Mucosa of rectum (tissue), 2 donors: ENCODE data around the gene GASK1B.

Experiments used
- H3K27ac ChIP-seq, 2 donors: one replicate each; pipeline ENCODE4 v1.7.0; 2013; ENCODE audit warnings: inconsistent platforms in 2 of 2, low read depth in 2 of 2, low read length in 2 of 2
- H3K27me3 ChIP-seq, 2 donors: one replicate each; pipeline ENCODE4 v1.7.0; 2013; ENCODE audit warnings: low read length in 2 of 2; ENCODE audit not compliant: control insufficient read depth in 2 of 2, insufficient read depth in 2 of 2
- H3K36me3 ChIP-seq, 2 donors: one replicate each; pipeline ENCODE4 v1.7.0; 2013; ENCODE audit warnings: low read length in 2 of 2; ENCODE audit not compliant: control insufficient read depth in 2 of 2, insufficient read depth in 2 of 2
- H3K4me1 ChIP-seq, 2 donors: one replicate each; pipeline ENCODE4 v1.7.0; 2013; ENCODE audit warnings: low read length in 2 of 2, mild to moderate bottlenecking in 1 of 2; ENCODE audit not compliant: control insufficient read depth in 2 of 2, insufficient read depth in 2 of 2
- H3K4me3 ChIP-seq, 2 donors: one replicate each; pipeline ENCODE4 v1.7.0; 2013; ENCODE audit warnings: low read length in 2 of 2
- H3K9ac ChIP-seq, 2 donors: one replicate each; pipeline ENCODE4 v1.7.0; 2013; ENCODE audit warnings: low read length in 2 of 2, low read depth in 1 of 2, mild to moderate bottlenecking in 1 of 2
- H3K9me3 ChIP-seq, 2 donors: one replicate each; pipeline ENCODE4 v1.7.0; 2013; ENCODE audit warnings: low read length in 2 of 2; ENCODE audit not compliant: control insufficient read depth in 2 of 2
- donor health status: healthy.
- donor health status: Normal muscosa, but diverticular disease.

Gene GASK1B

GRCh38 chr4:158168606-158169005 lies 4.2 kb downstream of the GASK1B start:
- Histone ChIP-seq H3K27ac (peak overlapping the region in 1 of 2 donors; percentile 1), H3K27me3 (no peaks in the 10 kb centered on the region), H3K9ac (no peak overlapping the region), H3K9me3 (no peaks in the 10 kb centered on the region), H3K4me3 (peak overlapping the region; percentile 59 to 69), H3K4me1 (peaks cover 2 to 6% of the 10 kb centered on the region in 2 donors), H3K36me3 (no peaks in the 10 kb centered on the region)

DNA sequence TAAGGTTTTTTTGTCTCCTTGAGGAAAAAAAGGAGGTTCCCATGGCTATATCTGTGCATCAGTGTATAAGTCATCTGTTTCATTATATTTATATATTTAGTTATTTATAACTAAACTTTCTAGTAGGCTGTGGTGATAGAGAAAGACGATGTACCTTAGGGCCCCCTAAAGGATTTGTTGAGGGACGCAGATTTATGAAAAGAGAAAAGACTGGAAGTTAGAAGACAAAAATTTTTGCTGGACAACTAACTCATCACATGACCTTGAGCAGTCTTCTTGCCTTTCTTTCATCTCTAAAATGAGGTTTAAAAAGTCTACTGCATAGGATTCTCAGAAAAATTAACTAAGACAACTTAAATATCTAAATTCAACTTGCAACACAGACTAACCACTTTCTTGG lies 6.1 kb downstream of the GASK1B start:
- no peaks in the 10 kb centered on the region for H3K36me3 ChIP-seq
- no peak overlapping the region for H3K27ac ChIP-seq
- H3K4me1 ChIP-seq, result no peaks in the 10 kb centered on the region
- no peak overlapping the region for H3K9ac ChIP-seq
- no peaks in the 10 kb centered on the region for H3K9me3 ChIP-seq
- no peak overlapping the region for H3K4me3 ChIP-seq
- H3K27me3 ChIP-seq, result no peaks in the 10 kb centered on the region

- H3K27ac ChIP-seq, result no peak overlapping the region
Measured at GRCh38 chr4:158164768-158165213, 8.0 kb downstream of the GASK1B start.

GRCh38 chr4:158163941-158164767 lies 8.7 kb downstream of the GASK1B start:
- Histone ChIP-seq H3K27me3 (no peaks in the 10 kb centered on the region), H3K9ac (no peak overlapping the region), H3K4me3 (peak overlapping the region in 1 of 2 donors; percentile 3), H3K9me3 (no peaks in the 10 kb centered on the region), H3K4me1 (no peaks in the 10 kb centered on the region), H3K27ac (no peak overlapping the region), H3K36me3 (no peaks in the 10 kb centered on the region)

More at GRCh38 chr4:158164768-158165213, 8.0 kb downstream of the GASK1B start:
- peak overlapping the region in 1 of 2 donors; percentile 3 for H3K4me3 ChIP-seq
- no peaks in the 10 kb centered on the region for H3K4me1 ChIP-seq
- H3K27me3 ChIP-seq, result no peaks in the 10 kb centered on the region
- no peaks in the 10 kb centered on the region for H3K36me3 ChIP-seq
- no peak overlapping the region for H3K9ac ChIP-seq
- H3K9me3 ChIP-seq, result no peaks in the 10 kb centered on the region

- H3K27me3 ChIP-seq, result no peaks in the 10 kb centered on the region
- no peaks in the 10 kb centered on the region for H3K4me1 ChIP-seq
- H3K27ac ChIP-seq, result no peak overlapping the region
Measured at GRCh38 chr4:158162631-158163030, 10.2 kb downstream of the GASK1B start.

GRCh38 chr4:158161551-158162354 lies 11.1 kb downstream of the GASK1B start:
- Histone ChIP-seq H3K27me3 (no peaks in the 10 kb centered on the region), H3K4me1 (peaks cover 0 to 4% of the 10 kb centered on the region in 2 donors), H3K36me3 (no peaks in the 10 kb centered on the region), H3K9ac (no peak overlapping the region), H3K4me3 (no peak overlapping the region), H3K27ac (peak overlapping the region in 1 of 2 donors; percentile 0), H3K9me3 (no peaks in the 10 kb centered on the region)

More at GRCh38 chr4:158162631-158163030, 10.2 kb downstream of the GASK1B start:
- H3K9me3 ChIP-seq, result no peaks in the 10 kb centered on the region
- H3K36me3 ChIP-seq, result no peaks in the 10 kb centered on the region
- no peak overlapping the region for H3K4me3 ChIP-seq
- H3K9ac ChIP-seq, result no peak overlapping the region

DNA sequence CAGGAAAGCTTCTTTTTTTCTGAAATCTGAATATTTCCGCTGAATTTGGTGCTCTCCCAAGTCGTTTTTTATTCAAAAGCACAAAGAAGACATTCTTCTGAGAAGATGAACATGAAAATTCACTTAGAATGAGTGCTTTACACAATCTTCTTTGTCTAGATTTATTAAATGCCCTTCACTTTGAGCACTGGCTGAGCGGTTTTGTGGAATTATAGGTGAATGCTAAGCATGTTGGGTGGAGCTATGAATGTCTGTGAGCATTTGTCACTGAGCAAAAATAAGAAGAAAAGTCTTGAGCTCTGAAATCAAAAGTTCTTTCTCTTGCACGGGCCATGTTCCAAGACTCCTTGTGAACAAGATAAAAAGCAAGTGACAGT lies 13.1 kb downstream of the GASK1B start:
- Histone ChIP-seq H3K4me1 (peaks cover 0 to 15% of the 10 kb centered on the region in 2 donors), H3K9me3 (no peaks in the 10 kb centered on the region), H3K36me3 (no peaks in the 10 kb centered on the region), H3K27ac (no peak overlapping the region), H3K4me3 (no peak overlapping the region), H3K27me3 (no peaks in the 10 kb centered on the region), H3K9ac (no peak overlapping the region)

DNA sequence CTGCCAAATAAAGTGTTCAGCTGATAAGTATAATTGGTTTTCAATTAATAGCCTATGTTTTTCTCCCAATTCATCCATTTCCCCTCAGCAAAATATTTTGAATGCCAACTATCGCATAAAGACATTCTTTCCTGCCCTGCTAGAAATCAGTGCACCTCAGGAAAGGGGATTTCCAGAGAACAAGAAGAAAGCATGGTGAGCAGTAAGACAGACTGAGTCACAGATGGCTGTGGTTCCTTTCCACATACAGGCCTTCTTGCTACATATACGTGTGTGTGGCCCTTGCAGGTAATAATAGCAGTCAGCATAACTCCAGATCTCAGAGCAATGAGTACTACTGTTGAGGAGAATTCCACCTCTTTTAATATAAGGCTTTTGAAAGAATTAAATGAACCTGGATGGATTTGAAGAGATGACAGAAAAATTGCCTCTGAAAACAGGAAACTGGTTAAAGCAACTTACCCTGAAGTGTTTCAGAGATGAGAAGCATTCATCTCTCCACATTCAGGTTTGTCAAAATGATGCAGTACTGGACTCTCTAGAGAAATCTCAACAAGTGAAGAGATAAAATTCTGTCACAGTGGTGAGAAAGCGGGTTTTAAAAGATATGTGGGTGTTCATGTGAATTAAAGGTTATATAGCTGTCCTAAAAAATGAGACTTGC lies 13.6 kb downstream of the GASK1B start:
- no peak overlapping the region for H3K9ac ChIP-seq
- H3K9me3 ChIP-seq, result no peaks in the 10 kb centered on the region
- no peak overlapping the region for H3K27ac ChIP-seq

GRCh38 chr4:158157412-158157811 lies 15.4 kb downstream of the GASK1B start:
- no peaks in the 10 kb centered on the region for H3K36me3 ChIP-seq
- no peak overlapping the region for H3K9ac ChIP-seq
- H3K4me1 ChIP-seq, result peaks cover 0 to 15% of the 10 kb centered on the region in 2 donors
- H3K4me3 ChIP-seq, result no peak overlapping the region
- no peaks in the 10 kb centered on the region for H3K9me3 ChIP-seq
- H3K27me3 ChIP-seq, result no peaks in the 10 kb centered on the region
- no peak overlapping the region for H3K27ac ChIP-seq

More for the DNA sequence above, 13.6 kb downstream of the GASK1B start:
- Histone ChIP-seq H3K27me3 (no peaks in the 10 kb centered on the region), H3K4me3 (no peak overlapping the region), H3K4me1 (peaks cover 0 to 15% of the 10 kb centered on the region in 2 donors), H3K36me3 (no peaks in the 10 kb centered on the region)
